OCI-M2 (cell line): ENCODE data around the gene RNF220.
"Not testable (repeated sequence)": the region's sequence is repeated elsewhere in the genome, so short reads cannot be mapped to it uniquely, and the experiment has no call there.

ENCODE experiments used
- DNase-seq: peaks from one replicate; lab custom pipeline; 2025; ENCODE audit not compliant: unreplicated experiment; lab: John Stamatoyannopoulos, UW

The RNF220 gene

GRCh38 chr1:44695671-44696070, 290.6 kb downstream of the RNF220 start:
- no peak for DNase-seq

- DNase-seq, result no peak
Measured at GRCh38 chr1:44696101-44696500, 291.0 kb downstream of the RNF220 start.

- no peak for DNase-seq
Measured at GRCh38 chr1:44696789-44697345, 291.8 kb downstream of the RNF220 start.

GRCh38 chr1:44698138-44698537, 293.1 kb downstream of the RNF220 start:
- DNase-seq, result no peak

- not testable (repeated sequence) for DNase-seq
Measured at GRCh38 chr1:44699375-44699774, 294.3 kb downstream of the RNF220 start.

- no peak for DNase-seq
Measured at GRCh38 chr1:44700573-44700972, 295.5 kb downstream of the RNF220 start.

- no peak for DNase-seq
Measured at GRCh38 chr1:44701141-44701573, 296.1 kb downstream of the RNF220 start.
